HepG2 (cell line): ENCODE results near the gene SQOR. TPM values are rescaled to one million over a fixed set of nuclear protein-coding genes. Genes with fewer than 3 reads are reported as not detected.

Source experiments
- ADNP ChIP-seq: sonication (generic); formaldehyde crosslinking; IDR thresholded peaks from 2 replicates; pipeline ENCODE4 v1.4.0; 2020; ENCODE audit warnings: missing genetic modification reagents
- FIP1L1 ChIP-seq: fragments of 200-400 bp; formaldehyde crosslinking; IDR thresholded peaks from 2 replicates; pipeline ENCODE4 v1.6.1; 2018; ENCODE audit warnings: low read depth, mild to moderate bottlenecking, low read length, moderate library complexity, borderline replicate concordance; ENCODE audit not compliant: insufficient read depth
- GZF1 ChIP-seq: sonication (generic); formaldehyde crosslinking; IDR thresholded peaks from 2 replicates; pipeline ENCODE4 v1.5.1; 2020; ENCODE audit warnings: mild to moderate bottlenecking, missing genetic modification reagents
- HMGA1 ChIP-seq: sonication (generic); formaldehyde crosslinking; conservative IDR thresholded peaks from 2 replicates; pipeline ENCODE4 v1.4.0; 2020; ENCODE audit warnings: missing genetic modification reagents
- KLF13 ChIP-seq: sonication (generic); formaldehyde crosslinking; IDR thresholded peaks from 2 replicates; pipeline ENCODE4 v1.4.0; 2020; ENCODE audit warnings: mild to moderate bottlenecking, missing genetic modification reagents
- NFYC ChIP-seq: IDR thresholded peaks from 2 replicates; pipeline ENCODE4 v1.6.1; 2016; ENCODE audit warnings: missing genetic modification reagents, missing compliant biosample characterization
- NRL ChIP-seq: sonication (generic); formaldehyde crosslinking; IDR thresholded peaks from 2 replicates; pipeline ENCODE4 v1.5.0; 2020; ENCODE audit warnings: missing genetic modification reagents, mild to moderate bottlenecking, moderate library complexity, borderline replicate concordance
- SNAPC2 ChIP-seq: sonication (generic); formaldehyde crosslinking; IDR thresholded peaks from 2 replicates; pipeline ENCODE4 v1.8.1; 2022; ENCODE audit warnings: mild to moderate bottlenecking, missing genetic modification reagents
- SP5 ChIP-seq: IDR thresholded peaks from 2 replicates; pipeline ENCODE4 v1.6.1; 2016; ENCODE audit warnings: low read depth, borderline replicate concordance
- THAP7 ChIP-seq: sonication (generic); formaldehyde crosslinking; IDR thresholded peaks from 2 replicates; pipeline ENCODE4 v1.8.1; 2023; ENCODE audit warnings: mild to moderate bottlenecking, missing genetic modification reagents
- ZMAT3 ChIP-seq: sonication (generic); formaldehyde crosslinking; conservative IDR thresholded peaks from 2 replicates; pipeline ENCODE4 v1.7.0; 2021; ENCODE audit warnings: missing genetic modification reagents
- ZNF264 ChIP-seq: sonication (generic); formaldehyde crosslinking; IDR thresholded peaks from 2 replicates; pipeline ENCODE4 v1.4.0; 2020; ENCODE audit warnings: missing genetic modification reagents
- ZNF33A ChIP-seq: sonication (generic); formaldehyde crosslinking; IDR thresholded peaks from 2 replicates; pipeline ENCODE4 v1.5.1; 2020; ENCODE audit warnings: missing genetic modification reagents, mild to moderate bottlenecking, moderate library complexity, borderline replicate concordance
- ZNF414 ChIP-seq: sonication (generic); formaldehyde crosslinking; IDR thresholded peaks from 2 replicates; pipeline ENCODE4 v1.5.0; 2020; ENCODE audit warnings: missing genetic modification reagents
- ZNF558 ChIP-seq: sonication (generic); formaldehyde crosslinking; IDR thresholded peaks from 2 replicates; pipeline ENCODE4 v1.9.0; 2022; ENCODE audit warnings: mild to moderate bottlenecking, missing genetic modification reagents, borderline replicate concordance
- ZNF629 ChIP-seq: sonication (generic); formaldehyde crosslinking; conservative IDR thresholded peaks from 2 replicates; pipeline ENCODE4 v1.5.0; 2020; ENCODE audit warnings: missing genetic modification reagents
- ZNF784 ChIP-seq: sonication (generic); formaldehyde crosslinking; IDR thresholded peaks from 2 replicates; pipeline ENCODE4 v1.5.1; 2020; ENCODE audit warnings: missing genetic modification reagents, mild to moderate bottlenecking, borderline replicate concordance
- ZSCAN12 ChIP-seq: sonication (generic); formaldehyde crosslinking; IDR thresholded peaks from 2 replicates; pipeline ENCODE4 v1.9.0; 2021; ENCODE audit warnings: mild to moderate bottlenecking, missing genetic modification reagents
- polyA plus RNA-seq, 8 experiments: library from polyadenylated mRNA; depleted of rRNA in 3 of 8; stranded (reverse) in 7 of 8; unstranded in 1 of 8; fragments of >200 nt; fragmentation: Illumina TruSeq in 4 of 8; extraction: Trizol in 4 of 8; gene quantifications; 2 replicates each; pipeline versions ENCODE4 v1.2.1 to v1.2.3, GENCODE V29; 2011 to 2016; ENCODE audit warnings: low read depth in 4 of 8, missing spikeins in 1 of 8, mixed read lengths in 1 of 8; ENCODE audit not compliant: insufficient read depth in 1 of 8
- total RNA-seq, 5 experiments: library from RNA; depleted of rRNA; stranded (reverse); fragments of >200 nt; fragmentation: Illumina TruSeq; extraction: Trizol; gene quantifications; 2 replicates each; pipeline ENCODE4 v1.2.3, GENCODE V29; 2016; ENCODE audit warnings: low read depth in 1 of 5
- TF ChIP-seq, protein P1 (sequence below): sonication (generic); formaldehyde crosslinking; IDR thresholded peaks from 2 replicates; pipeline ENCODE4 v1.8.1; 2023; ENCODE audit warnings: mild to moderate bottlenecking, missing genetic modification reagents
- TF ChIP-seq, protein P2 (sequence below): sonication (generic); formaldehyde crosslinking; conservative IDR thresholded peaks from 2 replicates; pipeline ENCODE4 v1.4.0; 2020; ENCODE audit warnings: mild to moderate bottlenecking, missing genetic modification reagents, moderate library complexity

SQOR gene
- total and polyA plus RNA-seq, 2 of the 13 experiments (the other 11 are each of a cell fraction or from before 2014, with no cell fraction given), result 19.3 to 19.4 TPM

DNA sequence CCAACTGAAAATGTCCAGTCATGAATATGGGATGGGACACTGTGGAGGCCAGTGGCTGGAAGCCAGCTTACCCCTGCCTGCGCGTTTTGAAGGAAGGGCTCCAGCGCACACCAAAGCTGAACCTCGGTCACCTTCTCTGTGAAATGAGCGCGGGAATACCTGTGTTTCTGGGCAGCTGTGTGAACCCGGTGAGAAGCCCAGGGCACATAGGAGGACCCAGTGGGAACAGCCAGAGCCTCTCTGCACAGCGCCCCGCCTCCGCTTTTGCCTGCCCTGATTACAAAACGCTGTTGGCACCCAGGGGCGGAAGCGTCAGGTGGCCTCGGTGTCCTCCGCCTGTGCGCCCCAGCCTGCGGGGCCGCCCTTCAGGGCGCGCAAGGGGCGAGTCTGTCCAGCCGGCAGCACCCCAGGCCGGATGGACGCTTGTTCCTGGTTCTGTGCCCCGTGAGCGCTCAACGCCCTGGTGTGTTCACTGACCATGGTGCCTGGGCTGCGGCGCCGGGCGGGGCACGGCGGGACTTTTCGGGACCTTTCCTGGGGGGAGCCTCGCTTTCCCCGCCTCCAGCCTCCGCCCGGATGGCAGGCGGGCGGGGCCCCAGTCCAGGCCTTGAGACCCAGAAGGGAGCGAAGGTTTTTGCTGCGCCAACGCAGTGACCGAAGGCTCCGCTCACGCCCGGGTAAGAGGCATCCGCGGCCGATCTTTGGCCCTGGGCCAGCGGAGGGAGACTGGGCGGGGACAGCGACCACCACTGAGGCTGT, at the start of gene SQOR (continued):
- TF ChIP-seq SNAPC2 (peak; percentile 72; the same call in 1 of the 2 replicates), SP5 (CRISPR knock-in tag) (peak; percentile 50; the same call in 1 of the 2 replicates), ZMAT3 (CRISPR knock-in tag) (peak; percentile 98), NFYC (CRISPR knock-in tag) (peak; percentile 26; the same call in 1 of the 2 replicates), THAP7 (CRISPR knock-in tag) (peak; percentile 71; the same call in 1 of the 2 replicates), HMGA1 (CRISPR knock-in tag) (no peak), FIP1L1 (no peak), GZF1 (CRISPR knock-in tag) (no peak; the same call in 1 of the 2 replicates), ZNF264 (CRISPR knock-in tag) (no peak), ZSCAN12 (CRISPR knock-in tag) (no peak), ZNF33A (CRISPR knock-in tag) (no peak), ZNF414 (CRISPR knock-in tag) (peak; percentile 28; the same call in 1 of the 2 replicates), NRL (CRISPR knock-in tag) (peak; percentile 57), ZNF629 (no peak), KLF13 (0 out of 2 replicates have a peak, but pooled peaks have one; percentile 36), ZNF558 (peak; percentile 61; the same call in 1 of the 2 replicates), ADNP (CRISPR knock-in tag) (no peak), ZNF784 (no peak; the same call in 1 of the 2 replicates)
- TF ChIP-seq, protein P1, sequence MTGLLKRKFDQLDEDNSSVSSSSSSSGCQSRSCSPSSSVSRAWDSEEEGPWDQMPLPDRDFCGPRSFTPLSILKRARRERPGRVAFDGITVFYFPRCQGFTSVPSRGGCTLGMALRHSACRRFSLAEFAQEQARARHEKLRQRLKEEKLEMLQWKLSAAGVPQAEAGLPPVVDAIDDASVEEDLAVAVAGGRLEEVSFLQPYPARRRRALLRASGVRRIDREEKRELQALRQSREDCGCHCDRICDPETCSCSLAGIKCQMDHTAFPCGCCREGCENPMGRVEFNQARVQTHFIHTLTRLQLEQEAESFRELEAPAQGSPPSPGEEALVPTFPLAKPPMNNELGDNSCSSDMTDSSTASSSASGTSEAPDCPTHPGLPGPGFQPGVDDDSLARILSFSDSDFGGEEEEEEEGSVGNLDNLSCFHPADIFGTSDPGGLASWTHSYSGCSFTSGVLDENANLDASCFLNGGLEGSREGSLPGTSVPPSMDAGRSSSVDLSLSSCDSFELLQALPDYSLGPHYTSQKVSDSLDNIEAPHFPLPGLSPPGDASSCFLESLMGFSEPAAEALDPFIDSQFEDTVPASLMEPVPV, result no peak
- TF ChIP-seq, protein P2, sequence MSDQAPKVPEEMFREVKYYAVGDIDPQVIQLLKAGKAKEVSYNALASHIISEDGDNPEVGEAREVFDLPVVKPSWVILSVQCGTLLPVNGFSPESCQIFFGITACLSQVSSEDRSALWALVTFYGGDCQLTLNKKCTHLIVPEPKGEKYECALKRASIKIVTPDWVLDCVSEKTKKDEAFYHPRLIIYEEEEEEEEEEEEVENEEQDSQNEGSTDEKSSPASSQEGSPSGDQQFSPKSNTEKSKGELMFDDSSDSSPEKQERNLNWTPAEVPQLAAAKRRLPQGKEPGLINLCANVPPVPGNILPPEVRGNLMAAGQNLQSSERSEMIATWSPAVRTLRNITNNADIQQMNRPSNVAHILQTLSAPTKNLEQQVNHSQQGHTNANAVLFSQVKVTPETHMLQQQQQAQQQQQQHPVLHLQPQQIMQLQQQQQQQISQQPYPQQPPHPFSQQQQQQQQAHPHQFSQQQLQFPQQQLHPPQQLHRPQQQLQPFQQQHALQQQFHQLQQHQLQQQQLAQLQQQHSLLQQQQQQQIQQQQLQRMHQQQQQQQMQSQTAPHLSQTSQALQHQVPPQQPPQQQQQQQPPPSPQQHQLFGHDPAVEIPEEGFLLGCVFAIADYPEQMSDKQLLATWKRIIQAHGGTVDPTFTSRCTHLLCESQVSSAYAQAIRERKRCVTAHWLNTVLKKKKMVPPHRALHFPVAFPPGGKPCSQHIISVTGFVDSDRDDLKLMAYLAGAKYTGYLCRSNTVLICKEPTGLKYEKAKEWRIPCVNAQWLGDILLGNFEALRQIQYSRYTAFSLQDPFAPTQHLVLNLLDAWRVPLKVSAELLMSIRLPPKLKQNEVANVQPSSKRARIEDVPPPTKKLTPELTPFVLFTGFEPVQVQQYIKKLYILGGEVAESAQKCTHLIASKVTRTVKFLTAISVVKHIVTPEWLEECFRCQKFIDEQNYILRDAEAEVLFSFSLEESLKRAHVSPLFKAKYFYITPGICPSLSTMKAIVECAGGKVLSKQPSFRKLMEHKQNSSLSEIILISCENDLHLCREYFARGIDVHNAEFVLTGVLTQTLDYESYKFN, result peak; percentile 31
